HL-60 (cell line): ENCODE measurements around the gene GIMAP1.

Source experiments
- GABPA ChIP-seq: IDR thresholded peaks from 2 replicates; pipeline ENCODE4 v1.6.1; 2012; ENCODE audit warnings: low read depth
- POLR2AphosphoS5 ChIP-seq: IDR thresholded peaks from 2 replicates; pipeline ENCODE4 v1.6.1; 2012; ENCODE audit warnings: low read depth
- SPI1 ChIP-seq: IDR thresholded peaks from 2 replicates; pipeline ENCODE4 v1.6.1; 2012; ENCODE audit warnings: low read depth, mild to moderate bottlenecking, borderline replicate concordance
- TF ChIP-seq, protein P1 (sequence below): IDR thresholded peaks from one replicate; pipeline ENCODE4 v1.5.1; 2011; ENCODE audit warnings: low read length, control low read depth, inconsistent platforms; ENCODE audit not compliant: insufficient read depth
- TF ChIP-seq, protein P2 (sequence below): IDR thresholded peaks from 2 replicates; pipeline ENCODE4 v1.6.1; 2012; ENCODE audit warnings: low read depth; ENCODE audit not compliant: insufficient replicate concordance

DNA sequence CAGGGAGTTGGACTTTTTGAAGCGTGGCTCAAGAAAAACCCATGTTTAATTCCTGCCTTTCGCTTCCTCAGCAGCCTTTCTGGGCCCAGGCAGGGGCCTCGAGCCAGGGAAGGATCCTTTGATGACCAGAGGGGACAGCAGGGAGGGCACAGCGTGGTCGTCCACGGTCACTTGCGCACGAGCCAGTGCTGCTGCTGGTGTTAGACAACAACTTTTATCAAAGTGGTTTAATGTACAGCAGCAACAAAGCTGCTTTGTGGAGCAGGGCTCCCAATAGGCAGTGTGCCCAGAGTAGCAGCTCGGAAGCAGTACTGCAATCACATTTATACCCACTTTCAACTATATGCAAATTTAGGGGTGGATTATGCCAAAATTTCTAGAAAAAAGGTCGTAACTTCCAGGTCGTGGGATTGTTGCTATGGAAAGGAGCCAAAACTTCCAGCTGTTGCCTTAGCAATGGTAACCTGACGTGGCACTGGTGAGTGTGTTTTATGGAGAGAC lies 6.1 kb downstream of the GIMAP1 start:
- TF ChIP-seq POLR2AphosphoS5 (no peak), SPI1 (no peak), GABPA (no peak)
- TF ChIP-seq, protein P1, sequence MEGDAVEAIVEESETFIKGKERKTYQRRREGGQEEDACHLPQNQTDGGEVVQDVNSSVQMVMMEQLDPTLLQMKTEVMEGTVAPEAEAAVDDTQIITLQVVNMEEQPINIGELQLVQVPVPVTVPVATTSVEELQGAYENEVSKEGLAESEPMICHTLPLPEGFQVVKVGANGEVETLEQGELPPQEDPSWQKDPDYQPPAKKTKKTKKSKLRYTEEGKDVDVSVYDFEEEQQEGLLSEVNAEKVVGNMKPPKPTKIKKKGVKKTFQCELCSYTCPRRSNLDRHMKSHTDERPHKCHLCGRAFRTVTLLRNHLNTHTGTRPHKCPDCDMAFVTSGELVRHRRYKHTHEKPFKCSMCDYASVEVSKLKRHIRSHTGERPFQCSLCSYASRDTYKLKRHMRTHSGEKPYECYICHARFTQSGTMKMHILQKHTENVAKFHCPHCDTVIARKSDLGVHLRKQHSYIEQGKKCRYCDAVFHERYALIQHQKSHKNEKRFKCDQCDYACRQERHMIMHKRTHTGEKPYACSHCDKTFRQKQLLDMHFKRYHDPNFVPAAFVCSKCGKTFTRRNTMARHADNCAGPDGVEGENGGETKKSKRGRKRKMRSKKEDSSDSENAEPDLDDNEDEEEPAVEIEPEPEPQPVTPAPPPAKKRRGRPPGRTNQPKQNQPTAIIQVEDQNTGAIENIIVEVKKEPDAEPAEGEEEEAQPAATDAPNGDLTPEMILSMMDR, result no peak
- TF ChIP-seq, protein P2, sequence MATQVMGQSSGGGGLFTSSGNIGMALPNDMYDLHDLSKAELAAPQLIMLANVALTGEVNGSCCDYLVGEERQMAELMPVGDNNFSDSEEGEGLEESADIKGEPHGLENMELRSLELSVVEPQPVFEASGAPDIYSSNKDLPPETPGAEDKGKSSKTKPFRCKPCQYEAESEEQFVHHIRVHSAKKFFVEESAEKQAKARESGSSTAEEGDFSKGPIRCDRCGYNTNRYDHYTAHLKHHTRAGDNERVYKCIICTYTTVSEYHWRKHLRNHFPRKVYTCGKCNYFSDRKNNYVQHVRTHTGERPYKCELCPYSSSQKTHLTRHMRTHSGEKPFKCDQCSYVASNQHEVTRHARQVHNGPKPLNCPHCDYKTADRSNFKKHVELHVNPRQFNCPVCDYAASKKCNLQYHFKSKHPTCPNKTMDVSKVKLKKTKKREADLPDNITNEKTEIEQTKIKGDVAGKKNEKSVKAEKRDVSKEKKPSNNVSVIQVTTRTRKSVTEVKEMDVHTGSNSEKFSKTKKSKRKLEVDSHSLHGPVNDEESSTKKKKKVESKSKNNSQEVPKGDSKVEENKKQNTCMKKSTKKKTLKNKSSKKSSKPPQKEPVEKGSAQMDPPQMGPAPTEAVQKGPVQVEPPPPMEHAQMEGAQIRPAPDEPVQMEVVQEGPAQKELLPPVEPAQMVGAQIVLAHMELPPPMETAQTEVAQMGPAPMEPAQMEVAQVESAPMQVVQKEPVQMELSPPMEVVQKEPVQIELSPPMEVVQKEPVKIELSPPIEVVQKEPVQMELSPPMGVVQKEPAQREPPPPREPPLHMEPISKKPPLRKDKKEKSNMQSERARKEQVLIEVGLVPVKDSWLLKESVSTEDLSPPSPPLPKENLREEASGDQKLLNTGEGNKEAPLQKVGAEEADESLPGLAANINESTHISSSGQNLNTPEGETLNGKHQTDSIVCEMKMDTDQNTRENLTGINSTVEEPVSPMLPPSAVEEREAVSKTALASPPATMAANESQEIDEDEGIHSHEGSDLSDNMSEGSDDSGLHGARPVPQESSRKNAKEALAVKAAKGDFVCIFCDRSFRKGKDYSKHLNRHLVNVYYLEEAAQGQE, result no peak
